ENCODE measurements around the gene TGFB2. TPM values are rescaled to one million over a fixed set of nuclear protein-coding genes. Genes with fewer than 3 reads are reported as not detected.

Gene TGFB2
- total and polyA plus RNA-seq, 2 experiments from 2014 or later, result 0.31 to 1.4 TPM

GRCh38 chr1:218444173-218444572 is 99.0 kb downstream of the TGFB2 start (continued):
- no peak for TF ChIP-seq REST (IDR thresholded peaks at IDR 0.05; ENCODE audit: unreplicated experiment)
- no peak for TF ChIP-seq EZH2 (IDR thresholded peaks at IDR 0.05; ENCODE audit: low read depth, unreplicated experiment)
- TF ChIP-seq POLR2AphosphoS5 (IDR thresholded peaks at IDR 0.05; ENCODE audit: low read depth), result no peak

GRCh38 chr1:218444588-218444987 is 99.5 kb downstream of the TGFB2 start:
- ATAC-seq, result no peak
- no peaks in the 10 kb centered on the region for H3K4me1 ChIP-seq (ENCODE audit: insufficient read depth)
- no peak for DNase-seq (ENCODE audit: low spot score)
- peaks cover under 1% of the 10 kb centered on the region; the same call in 1 of the 3 replicates for H3K4me1 Mint-ChIP-seq
- no peaks in the 10 kb centered on the region for H3F3A ChIP-seq (replicated peaks; ENCODE audit: low read depth)
- no peaks in the 10 kb centered on the region for H3K36me3 ChIP-seq (ENCODE audit: insufficient read depth)
- no peaks in the 10 kb centered on the region for H4K20me1 ChIP-seq (replicated peaks; ENCODE audit: insufficient read depth)
- H3K9me3 Mint-ChIP-seq, result peaks cover 6% of the 10 kb centered on the region; the same call in 1 of the 3 replicates
- no peaks in the 10 kb centered on the region for H3K27me3 ChIP-seq (ENCODE audit: insufficient read depth)
- H3K27me3 Mint-ChIP-seq (ENCODE audit: insufficient read depth, low read depth, poor library complexity), result peaks cover 1% of the 10 kb centered on the region
- H2AFZ ChIP-seq, result no peak overlapping the region
- no peak overlapping the region for H3K4me3 Mint-ChIP-seq
- no peak overlapping the region for H3K27ac Mint-ChIP-seq
- no peak overlapping the region for H3K4me3 ChIP-seq
- no peaks in the 10 kb centered on the region for H3K9me2 ChIP-seq (ENCODE audit: insufficient read depth)
- H3K4me2 ChIP-seq, result no peak overlapping the region
- H3K36me3 Mint-ChIP-seq (ENCODE audit: low read depth), result no peaks in the 10 kb centered on the region
- H3K27ac ChIP-seq (ENCODE audit: low read depth), result no peak overlapping the region
- no peaks in the 10 kb centered on the region for H3K79me2 ChIP-seq (replicated peaks; ENCODE audit: insufficient read depth)
- TF ChIP-seq STAT1 (IDR thresholded peaks at IDR 0.05; ENCODE audit: unreplicated experiment) (no peak), EZH2 (IDR thresholded peaks at IDR 0.05; ENCODE audit: low read depth, unreplicated experiment) (no peak), EZH2phosphoT487 (IDR thresholded peaks at IDR 0.05; ENCODE audit: unreplicated experiment) (no peak), CREB1 (CRISPR knock-in tag; IDR thresholded peaks at IDR 0.05; ENCODE audit: low read depth) (no peak), ZNF331 (CRISPR knock-in tag; IDR thresholded peaks at IDR 0.05; ENCODE audit: low read depth) (no peak), ZNF462 (CRISPR knock-in tag; IDR thresholded peaks at IDR 0.05) (no peak), CTCF (conservative IDR thresholded peaks at IDR 0.05; ENCODE audit: low read depth in 2 of 2) (no peak), POLR2AphosphoS5 (IDR thresholded peaks at IDR 0.05; ENCODE audit: low read depth) (no peak), REST (IDR thresholded peaks at IDR 0.05; ENCODE audit: unreplicated experiment) (no peak), NANOG (IDR thresholded peaks at IDR 0.05; ENCODE audit: borderline replicate concordance) (no peak)

All from GM23338 (cell line).